B cell (primary cell): ENCODE results near the gene OTOA.

Experiments
- CTCF ChIP-seq: fragments of 200-600 bp; IDR thresholded peaks from one replicate; pipeline ENCODE4 v1.8.0; 2022; ENCODE audit warnings: antibody characterized with exemption, mild to moderate bottlenecking
- EZH2 ChIP-seq: IDR thresholded peaks from 2 replicates; pipeline ENCODE4 v1.6.1; 2012; ENCODE audit warnings: borderline replicate concordance, low read depth, mild to moderate bottlenecking, moderate library complexity, low read length; ENCODE audit not compliant: insufficient read depth, poor library complexity, severe bottlenecking

DNA sequence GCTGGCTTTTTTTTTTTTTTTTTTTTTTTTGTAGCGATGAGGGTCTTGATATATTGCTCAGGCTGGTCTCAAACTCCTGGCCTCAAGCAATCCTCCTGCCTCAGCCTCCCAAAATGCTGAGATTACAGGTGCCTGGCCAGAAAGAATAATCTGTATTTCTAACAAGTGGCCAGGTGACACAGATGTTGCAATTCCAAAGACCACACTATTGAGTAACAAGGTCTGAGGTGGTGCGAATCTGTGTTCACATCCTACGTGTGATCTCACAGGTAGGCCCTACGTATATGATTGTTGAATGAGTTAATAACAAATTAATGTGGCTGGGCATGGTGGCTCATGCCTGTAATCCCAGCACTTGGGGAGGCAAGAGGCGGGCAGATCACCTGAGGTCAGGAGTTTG is 33.3 kb downstream of the OTOA start:
- no peak for TF ChIP-seq EZH2
- TF ChIP-seq CTCF = no peak
